ENCODE results near the gene COL4A2.
"Not testable (repeated sequence)": the region's sequence is repeated elsewhere in the genome, so short reads cannot be mapped to it uniquely, and the experiment has no call there.

COL4A2 gene

GRCh38 chr13:110379905-110380341, 72.8 kb downstream of the COL4A2 start:
- DNase-seq (ENCODE audit: low spot score): no peak

- DNase-seq (ENCODE audit: low spot score): no peak
Observed at GRCh38 chr13:110380359-110381028, 73.4 kb downstream of the COL4A2 start.

GRCh38 chr13:110381029-110381360, 73.9 kb downstream of the COL4A2 start:
- DNase-seq (ENCODE audit: low spot score): no peak

- DNase-seq (ENCODE audit: low spot score): no peak
Observed at GRCh38 chr13:110382229-110382628, 75.1 kb downstream of the COL4A2 start.

- no peak for DNase-seq (ENCODE audit: low spot score)
Observed at GRCh38 chr13:110382830-110383229, 75.7 kb downstream of the COL4A2 start.

GRCh38 chr13:110387451-110388107, 80.5 kb downstream of the COL4A2 start:
- DNase-seq (ENCODE audit: low spot score): no peak

- no peak for DNase-seq (ENCODE audit: low spot score)
Observed at GRCh38 chr13:110388108-110388943, 81.2 kb downstream of the COL4A2 start.

- DNase-seq (ENCODE audit: low spot score): no peak
Observed at GRCh38 chr13:110390567-110390966, 83.5 kb downstream of the COL4A2 start.

- DNase-seq (ENCODE audit: low spot score): no peak
Observed at GRCh38 chr13:110391273-110391672, 84.2 kb downstream of the COL4A2 start.

- no peak for DNase-seq (ENCODE audit: low spot score)
Observed at GRCh38 chr13:110392510-110393240, 85.6 kb downstream of the COL4A2 start.

GRCh38 chr13:110393761-110394160, 86.7 kb downstream of the COL4A2 start:
- no peak for DNase-seq (ENCODE audit: low spot score)

GRCh38 chr13:110394371-110394841, 87.3 kb downstream of the COL4A2 start:
- DNase-seq (ENCODE audit: low spot score): no peak

GRCh38 chr13:110395616-110396015, 88.5 kb downstream of the COL4A2 start:
- DNase-seq (ENCODE audit: low spot score): not testable (repeated sequence)

- DNase-seq (ENCODE audit: low spot score): no peak
Observed at GRCh38 chr13:110396476-110396875, 89.4 kb downstream of the COL4A2 start.

- no peak for DNase-seq (ENCODE audit: low spot score)
Observed at GRCh38 chr13:110396913-110397381, 89.9 kb downstream of the COL4A2 start.

GRCh38 chr13:110397436-110398115, 90.5 kb downstream of the COL4A2 start:
- DNase-seq (ENCODE audit: low spot score): no peak

- no peak for DNase-seq (ENCODE audit: low spot score)
Observed at GRCh38 chr13:110398564-110399507, 91.8 kb downstream of the COL4A2 start.

GRCh38 chr13:110399801-110400200, 92.7 kb downstream of the COL4A2 start:
- no peak for DNase-seq (ENCODE audit: low spot score)

GRCh38 chr13:110400786-110401533, 93.9 kb downstream of the COL4A2 start:
- DNase-seq (ENCODE audit: low spot score): no peak

Data from D341Med (cell line).